Heart left ventricle (tissue), 13 donors: Measurements from ENCODE around the gene GSDMA.

ENCODE experiments used
- CTCF ChIP-seq, 12 donors: fragments of 200-600 bp; sonication (generic) in 4 of 12; IDR thresholded peaks; one replicate each; pipeline versions ENCODE4 v1.5.0 to v1.8.0; 2018 to 2022; ENCODE audit warnings: antibody characterized with exemption in 12 of 12, mild to moderate bottlenecking in 5 of 12
- POLR2A ChIP-seq, 2 donors: fragments of 450-650 bp; IDR thresholded peaks; one replicate each; pipeline ENCODE4 v1.6.1; 2017; ENCODE audit warnings: antibody characterized with exemption in 2 of 2, mild to moderate bottlenecking in 2 of 2, moderate library complexity in 2 of 2
- donor health status: ischemic (EF 13 %, LVEDD 7.1; RV severe dilation, severe dysfunction).
- donor health status: DM: no; HTN: yes; CAD: no.
- donor health status: DM: no; HTN: no; CAD: no.
- donor health status: ischemic (EF 25% LVEDD 6.9; RV normal size, moderate dysfunction).
- donor health status: ischemic (EF 25% LVEDD 5.7; RV mildly dilated, moderate dysfunction).
- donor health status: ischemic (EF 35%, LVEDD 5.7; RV mildly dilated, moderate dysfunction).
- donor health status: nonischemic (EF 11% LVEDD 7.7; RV severe dilation, severe dysfunction).
- donor health status: DM: yes; HTN: yes; CAD: no.
- donor health status: PGD.
- donor health status: ischemic (EF 29% LVEDD 5.4; RV normal size, mild dysfunction).
- donor health status: nonischemic (EF 23%, LVEDD 6.1; RV moderate dilation, normal function).

- TF ChIP-seq CTCF (IDR thresholded peaks at IDR 0.05) (no peak), POLR2A (IDR thresholded peaks at IDR 0.05) (no peak)
Measured at GRCh38 chr17:39955726-39956225, 7.0 kb upstream of the GSDMA start.
